GM19463 (cell line): Measurements from ENCODE around the gene GPR87.

ENCODE experiments used
- ATAC-seq: cut with Tn5 transposase; IDR thresholded peaks from one replicate; pipeline ENCODE4 v1.9.1; 2021; ENCODE audit warnings: mild to moderate bottlenecking, moderate library complexity; ENCODE audit not compliant: unreplicated experiment

The GPR87 gene

DNA sequence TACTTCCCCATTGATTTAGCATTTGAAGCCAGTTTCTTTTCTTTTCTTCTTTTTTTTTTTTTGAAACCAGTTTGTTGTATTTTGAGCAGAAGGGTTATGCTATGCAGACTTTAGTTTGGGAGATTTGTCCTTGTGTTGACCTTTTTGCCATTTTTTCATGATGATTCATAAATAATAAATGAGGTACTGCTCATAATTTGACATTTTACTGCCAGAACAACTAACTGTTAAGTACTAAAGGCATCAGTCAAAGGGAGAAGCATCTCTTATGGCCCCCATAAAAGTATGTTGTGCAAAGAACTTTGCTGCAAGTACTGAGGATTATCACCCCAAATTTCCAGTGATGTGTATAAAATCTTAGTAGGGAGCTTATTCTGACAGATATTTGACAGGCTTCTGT, 1.7 kb upstream of the GPR87 start:
- ATAC-seq = no peak

DNA sequence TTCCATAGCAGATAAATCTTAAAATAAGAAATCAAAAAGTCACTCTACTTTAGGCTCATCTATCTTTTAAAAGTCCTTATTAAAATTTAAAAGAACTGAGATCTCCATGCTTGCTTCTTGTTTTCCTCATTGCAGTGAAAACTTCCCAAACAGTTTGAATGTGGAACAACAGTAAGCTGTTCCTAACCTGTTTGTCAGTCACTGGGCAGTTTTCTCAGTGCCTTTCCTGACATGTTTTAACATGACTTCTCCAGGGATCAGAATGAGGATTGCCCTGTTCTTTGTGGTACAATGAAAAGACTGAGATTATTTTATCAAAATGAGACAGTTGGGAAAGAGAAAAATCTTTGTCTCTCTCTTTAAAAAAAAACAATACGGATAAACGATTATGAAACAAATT, 774 bp downstream of the GPR87 start:
- ATAC-seq = no peak

DNA sequence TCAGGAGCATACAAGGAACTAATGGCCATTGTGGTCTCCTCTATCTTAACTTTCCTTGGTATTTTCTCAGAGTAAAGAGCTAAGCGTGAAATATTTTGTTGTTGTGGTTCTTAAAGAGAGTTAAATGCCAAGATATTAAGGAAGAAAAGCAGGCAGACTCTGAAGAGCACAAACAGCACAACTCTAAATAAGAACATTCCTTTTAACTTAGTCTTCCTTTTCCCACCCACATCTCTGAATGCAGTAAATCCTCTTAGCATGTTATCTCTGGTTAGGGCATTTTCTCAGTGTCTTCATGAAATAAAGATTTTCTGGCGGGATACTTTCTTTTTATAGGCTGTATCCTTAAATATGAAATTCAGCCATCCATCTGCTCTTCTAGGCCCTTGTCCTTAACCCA, 1.5 kb downstream of the GPR87 start:
- ATAC-seq = no peak

DNA sequence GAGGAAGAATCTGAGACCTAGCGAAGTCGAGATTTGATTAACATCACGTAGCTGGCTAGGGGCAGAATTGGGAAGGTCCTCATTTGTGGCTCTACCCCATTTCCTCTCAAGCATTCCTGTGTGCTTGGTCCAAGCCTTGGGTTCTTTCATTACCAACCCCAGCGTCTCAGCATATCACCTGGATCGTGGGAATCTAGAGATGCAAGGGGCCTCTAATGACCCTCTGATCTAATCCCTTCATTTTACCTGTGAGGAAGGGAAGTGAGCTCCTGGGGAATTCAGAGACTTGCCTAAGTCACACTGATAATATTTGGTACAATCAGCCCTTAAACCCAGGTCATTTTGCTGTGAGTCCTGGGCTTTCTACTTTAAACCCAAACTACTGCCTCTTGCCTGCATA, 2.0 kb downstream of the GPR87 start:
- no peak for ATAC-seq

- ATAC-seq = no peak
These were observed 2.5 kb downstream of the GPR87 start for GRCh38 chr3:151314137-151314536.

DNA sequence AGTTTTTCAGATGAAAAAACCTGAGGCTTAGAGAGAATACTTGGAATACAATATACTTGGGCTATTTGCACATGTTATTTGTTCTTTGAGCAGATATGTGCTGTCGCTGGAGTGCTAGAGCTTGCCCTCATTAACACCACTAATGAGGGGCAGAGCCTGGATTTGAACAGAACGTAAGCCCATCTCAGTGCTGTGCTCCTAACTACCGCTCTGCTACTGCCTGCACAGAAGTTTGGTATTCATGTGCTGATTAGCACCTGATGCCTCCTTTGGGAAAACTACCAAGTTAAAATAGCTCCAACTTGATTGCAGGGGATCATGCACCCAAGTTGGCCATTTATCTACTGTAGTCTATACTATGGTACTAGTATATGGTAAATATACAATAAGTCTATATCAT, 3.6 kb downstream of the GPR87 start:
- ATAC-seq = no peak

- ATAC-seq = no peak
These were observed 7.1 kb downstream of the GPR87 start for GRCh38 chr3:151309566-151309965.

DNA sequence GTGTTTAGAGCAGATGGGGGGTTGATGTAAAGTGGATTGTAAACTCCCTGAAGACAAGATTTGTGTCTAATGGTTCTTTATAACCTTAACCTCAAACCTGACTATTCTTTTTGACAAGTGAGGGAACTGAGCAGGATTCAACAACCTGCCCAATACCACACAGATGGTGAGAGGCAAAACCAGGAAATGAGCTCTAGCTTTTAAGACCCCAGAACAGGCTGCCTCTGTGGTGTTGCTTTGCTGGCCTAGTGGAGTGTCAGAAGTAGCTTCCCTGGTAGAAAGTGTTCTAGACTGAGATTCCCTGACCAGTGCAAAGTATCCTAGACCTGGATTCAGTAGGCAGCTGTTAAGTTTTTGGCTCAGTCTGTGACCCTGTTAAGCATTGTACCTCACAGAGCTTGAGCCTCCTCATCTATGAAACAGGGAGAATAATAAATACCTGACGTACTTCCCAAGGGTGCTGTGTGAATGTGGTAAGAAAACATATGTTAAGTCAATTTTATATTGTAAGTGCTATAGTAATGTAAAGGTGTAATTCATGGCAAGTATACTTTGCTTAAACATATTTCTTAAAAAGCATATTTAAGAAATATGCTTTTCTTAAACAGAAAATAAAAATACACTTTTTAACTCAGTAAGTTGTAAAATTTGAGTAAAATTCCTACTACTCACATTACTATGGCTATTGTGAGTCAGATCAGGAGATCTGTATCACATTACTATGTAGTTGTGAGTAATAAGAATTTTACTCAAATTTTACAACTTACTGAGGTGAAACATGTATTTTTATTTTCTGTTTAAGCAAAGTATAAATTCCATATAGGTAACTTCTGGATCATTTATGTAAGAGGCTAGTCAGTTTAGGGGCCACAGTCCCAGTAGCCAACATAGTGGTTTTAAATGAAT, 8.8 kb downstream of the GPR87 start:
- no peak for ATAC-seq

DNA sequence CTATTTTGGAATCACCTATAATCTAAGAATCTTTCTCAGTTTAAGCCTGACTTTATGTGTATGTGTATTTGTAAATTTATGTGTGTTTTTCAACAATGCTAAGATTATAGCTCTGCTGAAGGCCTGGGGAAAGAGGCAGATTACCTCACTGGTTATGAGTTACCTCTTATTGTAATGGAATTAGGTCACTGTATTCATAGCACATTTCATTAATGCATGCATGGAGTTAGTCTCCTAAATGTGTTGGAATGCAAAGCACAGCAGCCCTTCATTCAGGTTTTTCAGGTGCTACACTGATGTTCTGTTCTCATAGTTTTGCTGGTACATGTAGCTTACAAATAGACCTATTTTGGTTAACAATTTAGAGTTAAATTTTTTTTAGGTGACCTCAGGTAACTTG, 9.5 kb downstream of the GPR87 start:
- no peak for ATAC-seq

- ATAC-seq = no peak
These were observed 10.3 kb downstream of the GPR87 start for GRCh38 chr3:151306168-151306810.

DNA sequence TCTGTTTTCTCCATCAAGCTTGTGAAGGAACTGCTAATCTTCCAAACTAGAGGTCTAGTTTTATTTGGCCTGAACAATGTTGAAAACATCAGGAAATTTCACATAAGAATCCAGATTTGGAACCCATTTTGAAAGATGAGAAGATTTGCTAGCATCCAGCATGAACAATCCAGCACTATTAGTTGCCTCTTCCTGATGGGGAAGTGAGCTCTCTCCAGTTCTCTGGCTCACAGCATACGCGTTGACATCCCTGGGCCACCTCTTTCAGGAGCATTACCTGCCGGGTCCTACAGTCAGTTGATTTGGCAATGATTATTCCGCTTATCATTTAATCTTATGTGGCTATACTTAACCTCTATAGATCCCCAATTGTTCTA, 10.9 kb downstream of the GPR87 start:
- no peak for ATAC-seq

GRCh38 chr3:151305060-151305774, 11.4 kb downstream of the GPR87 start:
- ATAC-seq = no peak

DNA sequence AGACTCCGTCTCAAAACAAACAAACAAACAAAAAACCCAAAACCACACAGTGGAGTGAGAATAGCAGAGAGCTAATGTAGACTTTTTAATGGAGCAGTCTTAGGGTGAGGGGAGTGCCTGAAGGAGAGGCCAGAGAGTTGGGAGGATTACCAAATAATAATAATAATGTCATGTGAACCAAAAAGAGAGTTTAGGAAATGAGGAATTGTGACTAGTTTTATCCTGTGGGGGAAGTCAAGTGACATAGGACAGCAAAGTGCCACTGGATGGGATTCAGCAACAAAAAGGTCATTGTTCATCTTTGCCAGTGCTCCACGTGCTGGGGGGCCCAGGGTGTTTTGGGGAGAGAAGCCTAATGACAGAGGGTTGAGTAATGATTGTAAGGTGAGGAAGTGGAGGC, 12.9 kb downstream of the GPR87 start:
- no peak for ATAC-seq

- no peak for ATAC-seq
These were observed 14.8 kb downstream of the GPR87 start for GRCh38 chr3:151301787-151302186.

- no peak for ATAC-seq
These were observed 16.1 kb downstream of the GPR87 start for GRCh38 chr3:151300539-151300938.

DNA sequence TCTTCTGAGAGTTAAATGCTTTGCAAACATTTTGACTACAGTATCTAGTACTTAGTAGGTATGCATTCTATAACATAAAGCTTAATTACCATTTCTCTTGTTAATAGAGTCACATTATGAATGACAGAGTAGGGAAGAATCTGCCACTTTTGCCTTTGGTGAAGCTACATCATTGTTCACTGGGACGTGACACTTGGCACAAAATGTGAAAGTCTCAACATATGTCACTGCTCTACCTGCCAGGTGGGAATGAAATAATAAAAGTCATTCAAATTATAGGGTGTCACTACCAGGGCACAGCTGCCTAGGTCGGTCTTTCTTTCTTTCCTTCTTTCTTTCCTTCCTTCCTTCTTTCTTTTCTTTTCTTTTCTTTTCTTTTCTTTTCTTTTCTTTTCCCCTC, 17.6 kb downstream of the GPR87 start:
- ATAC-seq = no peak

DNA sequence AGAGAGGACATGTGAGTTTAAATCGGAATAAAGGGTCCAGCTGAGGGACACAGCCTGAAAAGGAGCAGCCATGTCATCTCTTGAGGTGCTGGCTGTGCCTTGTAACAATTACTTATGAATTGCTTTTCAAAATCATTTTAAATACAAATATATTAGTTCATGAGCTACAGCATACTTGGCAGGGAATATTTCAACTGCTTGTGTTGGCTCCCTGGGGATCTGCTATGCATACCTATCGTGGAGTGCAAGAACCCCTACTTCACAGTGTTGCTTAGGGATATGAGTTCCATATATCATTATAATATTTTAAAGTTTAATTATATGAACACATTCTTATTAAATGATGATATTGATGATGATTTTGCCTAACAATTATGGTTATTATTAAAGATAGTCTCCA, 19.2 kb downstream of the GPR87 start:
- no peak for ATAC-seq

- no peak for ATAC-seq
These were observed 20.4 kb downstream of the GPR87 start for GRCh38 chr3:151296226-151296625.

GRCh38 chr3:151293127-151293526, 23.5 kb downstream of the GPR87 start:
- peak; percentile 65 for ATAC-seq

GRCh38 chr3:151290673-151291072, 25.9 kb downstream of the GPR87 start:
- ATAC-seq = no peak

DNA sequence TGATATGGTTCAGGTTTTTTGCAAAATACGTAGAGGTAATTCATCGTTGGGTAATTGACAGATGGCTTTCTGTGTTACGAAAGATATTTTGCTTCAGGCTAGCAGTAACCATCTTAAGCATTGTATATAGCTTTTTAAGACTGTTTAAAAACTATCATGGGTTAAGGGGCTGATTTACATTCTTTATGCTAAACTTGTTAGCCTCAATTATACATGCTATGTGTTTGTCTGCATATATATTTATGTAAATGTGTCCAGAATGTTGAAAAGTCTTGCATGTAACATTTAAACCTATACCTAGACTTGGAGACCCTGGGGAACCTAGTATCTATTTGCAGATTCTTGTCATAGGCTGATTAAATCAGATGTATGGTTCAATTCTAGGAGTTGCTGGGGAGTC, 27.2 kb downstream of the GPR87 start:
- no peak for ATAC-seq

DNA sequence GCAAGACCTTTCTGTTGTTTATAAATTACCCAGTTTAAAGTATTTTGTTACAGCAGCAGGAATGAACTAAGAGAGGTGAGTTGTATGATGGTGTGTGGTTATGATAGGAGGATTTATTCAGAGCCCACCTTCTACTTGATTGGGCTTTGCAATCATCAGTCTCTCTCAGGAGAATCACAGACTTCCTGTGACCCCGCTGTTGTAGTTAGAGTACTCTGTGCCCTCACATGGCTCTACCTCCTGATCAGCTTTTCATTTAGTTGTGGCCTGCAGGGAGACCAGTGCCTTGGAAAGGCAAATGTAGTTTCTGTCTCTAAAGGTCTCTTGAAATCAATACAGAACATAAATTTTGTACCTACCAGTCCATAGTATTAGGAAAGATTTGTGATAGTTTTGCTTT, 30.7 kb downstream of the GPR87 start:
- ATAC-seq = no peak
